ENCODE measurements around the gene NACAD. TPM values are rescaled to one million over a fixed set of nuclear protein-coding genes. Genes with fewer than 3 reads are reported as not detected.

Gene NACAD
- total RNA-seq, 1 experiment from 2014 or later: 1.0 TPM

DNA sequence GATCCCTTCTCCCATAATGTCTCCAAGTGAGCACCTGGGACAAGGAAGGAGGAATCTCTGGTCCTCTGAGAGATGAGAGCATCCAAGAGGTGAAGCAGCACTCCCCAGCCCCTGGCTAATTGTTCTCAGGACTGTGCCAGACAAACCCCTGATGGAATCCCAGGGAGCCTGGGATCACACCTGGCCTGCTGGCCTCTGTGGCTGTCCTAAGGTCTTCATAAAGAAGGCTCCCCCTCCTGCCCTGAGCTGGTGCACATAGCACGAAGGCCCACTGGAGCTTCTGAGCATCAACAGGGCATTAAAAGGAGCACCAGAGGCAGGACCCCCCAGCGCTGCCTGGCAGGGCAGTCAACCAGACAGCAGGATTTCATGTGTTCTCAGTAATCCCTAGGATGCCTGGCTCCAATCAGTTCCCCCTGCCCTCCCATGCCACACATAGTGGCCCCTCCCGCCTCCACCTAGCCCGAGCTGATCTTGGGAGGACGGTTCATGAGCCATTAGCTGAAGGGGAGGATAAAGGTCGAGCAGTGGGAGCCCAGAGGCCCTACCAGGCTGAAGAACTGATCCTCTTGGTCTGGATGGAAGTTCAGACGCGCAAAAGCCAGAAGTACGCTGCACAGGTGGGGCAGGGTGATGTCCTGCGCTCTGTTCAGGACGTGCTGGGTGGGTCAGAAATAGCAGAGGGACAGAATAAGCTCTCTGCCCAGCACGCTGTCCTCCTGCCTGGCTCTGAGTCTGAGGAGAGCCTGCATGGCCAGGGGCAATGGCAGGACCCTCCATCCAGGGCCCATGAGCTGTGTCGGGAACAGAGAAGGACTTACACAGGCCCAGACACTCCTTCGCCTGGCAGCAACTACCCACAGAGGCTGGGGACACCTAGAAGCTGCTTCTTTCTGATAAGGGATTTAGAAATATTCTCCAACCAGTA, 14.3 kb upstream of the NACAD start:
- H3K36me3 ChIP-seq (ENCODE audit: control insufficient read depth, insufficient read depth, low read length): peaks cover 20% of the 10 kb centered on the region
- H3K27me3 Mint-ChIP-seq (ENCODE audit: insufficient read depth, unreplicated experiment): no peaks in the 10 kb centered on the region
- no peak overlapping the region for H3K4me3 ChIP-seq (ENCODE audit: low read depth, low read length)
- H3K27ac Mint-ChIP-seq (ENCODE audit: unreplicated experiment): no peak overlapping the region
- TF ChIP-seq, protein P1, sequence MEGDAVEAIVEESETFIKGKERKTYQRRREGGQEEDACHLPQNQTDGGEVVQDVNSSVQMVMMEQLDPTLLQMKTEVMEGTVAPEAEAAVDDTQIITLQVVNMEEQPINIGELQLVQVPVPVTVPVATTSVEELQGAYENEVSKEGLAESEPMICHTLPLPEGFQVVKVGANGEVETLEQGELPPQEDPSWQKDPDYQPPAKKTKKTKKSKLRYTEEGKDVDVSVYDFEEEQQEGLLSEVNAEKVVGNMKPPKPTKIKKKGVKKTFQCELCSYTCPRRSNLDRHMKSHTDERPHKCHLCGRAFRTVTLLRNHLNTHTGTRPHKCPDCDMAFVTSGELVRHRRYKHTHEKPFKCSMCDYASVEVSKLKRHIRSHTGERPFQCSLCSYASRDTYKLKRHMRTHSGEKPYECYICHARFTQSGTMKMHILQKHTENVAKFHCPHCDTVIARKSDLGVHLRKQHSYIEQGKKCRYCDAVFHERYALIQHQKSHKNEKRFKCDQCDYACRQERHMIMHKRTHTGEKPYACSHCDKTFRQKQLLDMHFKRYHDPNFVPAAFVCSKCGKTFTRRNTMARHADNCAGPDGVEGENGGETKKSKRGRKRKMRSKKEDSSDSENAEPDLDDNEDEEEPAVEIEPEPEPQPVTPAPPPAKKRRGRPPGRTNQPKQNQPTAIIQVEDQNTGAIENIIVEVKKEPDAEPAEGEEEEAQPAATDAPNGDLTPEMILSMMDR (IDR thresholded peaks at IDR 0.05; ENCODE audit: insufficient read depth in 1 of 2, low read depth in 1 of 2, low read length in 1 of 2, severe bottlenecking in 1 of 2, unreplicated experiment in 1 of 2): no peak
- ChIA-PET POLR2A (no interaction called here), CTCF (no interaction called here)
- H3K27me3 ChIP-seq (replicated peaks; ENCODE audit: control insufficient read depth, insufficient read depth, low read length): no peaks in the 10 kb centered on the region
- H3K9me3 Mint-ChIP-seq (ENCODE audit: unreplicated experiment): no peaks in the 10 kb centered on the region
- no peak overlapping the region for H3K4me3 Mint-ChIP-seq (ENCODE audit: unreplicated experiment)
- H3K9me3 ChIP-seq: no peaks in the 10 kb centered on the region
- H3K36me3 Mint-ChIP-seq (ENCODE audit: insufficient read depth, unreplicated experiment): peaks cover 84% of the 10 kb centered on the region
- H3K4me1 Mint-ChIP-seq (ENCODE audit: low read depth, unreplicated experiment): no peaks in the 10 kb centered on the region
- no TSS peak for BruUV-seq (replicated peaks)
- no peak for DNase-seq
- no peaks in the 10 kb centered on the region for H3K4me1 ChIP-seq
- intact Hi-C loops (cut with micrococcal nuclease; ENCODE audit: unreplicated experiment): no loop called here

DNA sequence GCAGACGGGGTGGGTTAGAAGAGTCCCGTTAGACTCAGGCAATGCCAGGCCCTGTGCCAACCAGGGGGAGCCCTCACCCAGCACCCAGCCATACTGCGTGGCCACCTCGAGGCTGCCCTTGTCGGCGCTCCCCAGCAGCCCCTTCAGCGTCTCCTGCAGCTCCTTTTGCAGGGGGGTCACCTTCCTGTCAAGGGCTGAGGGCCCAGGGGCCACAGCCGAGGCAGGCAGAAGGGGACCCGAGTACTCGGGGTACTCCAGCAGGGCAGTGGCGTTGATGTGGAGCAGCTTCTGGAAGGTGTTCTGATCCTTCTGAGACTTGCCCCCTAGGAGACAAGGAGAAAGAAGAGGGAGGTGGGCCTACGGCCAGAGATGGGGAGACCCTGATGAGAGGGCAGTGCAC, 13.0 kb upstream of the NACAD start:
- TF ChIP-seq, protein P1 (IDR thresholded peaks at IDR 0.05; ENCODE audit: insufficient read depth in 1 of 2, low read depth in 1 of 2, low read length in 1 of 2, severe bottlenecking in 1 of 2, unreplicated experiment in 1 of 2): no peak
- Histone ChIP-seq H3K4me3 (ENCODE audit: low read depth, low read length) (no peak overlapping the region), H3K36me3 (ENCODE audit: control insufficient read depth, insufficient read depth, low read length) (peaks cover 19% of the 10 kb centered on the region), H3K9me3 (no peaks in the 10 kb centered on the region), H3K27me3 (replicated peaks; ENCODE audit: control insufficient read depth, insufficient read depth, low read length) (no peaks in the 10 kb centered on the region), H3K4me1 (no peaks in the 10 kb centered on the region)
- intact Hi-C loops (cut with micrococcal nuclease; ENCODE audit: unreplicated experiment): no loop called here
- no TSS peak for BruUV-seq (replicated peaks)
- Mint-ChIP-seq H3K4me3 (ENCODE audit: unreplicated experiment) (no peak overlapping the region), H3K9me3 (ENCODE audit: unreplicated experiment) (no peaks in the 10 kb centered on the region), H3K27ac (ENCODE audit: unreplicated experiment) (no peak overlapping the region), H3K36me3 (ENCODE audit: insufficient read depth, unreplicated experiment) (peaks cover 72% of the 10 kb centered on the region), H3K4me1 (ENCODE audit: low read depth, unreplicated experiment) (no peaks in the 10 kb centered on the region), H3K27me3 (ENCODE audit: insufficient read depth, unreplicated experiment) (no peaks in the 10 kb centered on the region)
- POLR2A ChIA-PET: interaction anchor here (0.7 kb wide), 1 partner anchor 101 kb away, joined by 4 read pairs; the partner anchor contains the start of gene CCM2
- no peak for DNase-seq
- CTCF ChIA-PET: no interaction called here

DNA sequence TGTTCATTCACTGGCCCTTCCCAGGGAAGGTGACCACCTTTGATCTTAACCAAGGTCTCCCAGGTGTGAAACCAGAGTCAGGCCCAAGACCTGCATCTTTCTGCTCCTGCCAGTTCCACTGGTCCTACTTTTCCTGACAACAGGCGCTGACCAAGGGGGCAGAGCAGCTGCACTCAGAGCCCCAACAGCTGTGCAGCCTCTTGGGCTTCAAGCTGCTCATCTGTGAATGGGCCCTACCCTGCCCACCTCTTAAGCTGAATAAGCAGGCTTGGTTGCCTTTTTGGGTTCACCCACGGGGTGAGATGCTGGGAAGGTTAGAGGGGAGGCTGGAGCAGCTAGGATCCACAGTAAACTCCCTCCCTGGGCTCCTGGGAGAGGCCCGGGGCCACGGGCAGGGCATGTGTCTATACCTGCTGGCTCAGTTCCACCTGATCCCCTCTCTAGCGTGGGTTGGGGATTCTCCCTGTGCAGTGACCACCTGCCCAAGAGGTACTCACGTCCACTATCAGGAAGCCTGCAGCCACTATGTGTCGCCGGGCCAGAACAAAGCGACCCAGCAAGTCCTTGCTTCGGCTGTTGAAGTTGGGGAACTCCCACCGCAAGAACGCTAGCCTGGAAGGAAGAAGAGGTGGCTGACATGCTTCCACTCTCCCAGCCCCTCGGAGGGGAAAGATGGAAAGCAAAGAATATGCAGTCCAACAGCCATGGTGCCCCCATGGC, 12.2 kb upstream of the NACAD start:
- Histone ChIP-seq H3K9me3 (no peaks in the 10 kb centered on the region), H3K27me3 (replicated peaks; ENCODE audit: control insufficient read depth, insufficient read depth, low read length) (no peaks in the 10 kb centered on the region), H3K4me1 (no peaks in the 10 kb centered on the region), H3K36me3 (ENCODE audit: control insufficient read depth, insufficient read depth, low read length) (peaks cover 19% of the 10 kb centered on the region), H3K4me3 (ENCODE audit: low read depth, low read length) (no peak overlapping the region)
- ChIA-PET POLR2A (interaction anchor here (0.6 to 0.7 kb wide), 2 partner anchors 10 to 101 kb away, joined by 3 to 4 read pairs; partner anchors contain the start of genes CCM2 and TBRG4), CTCF (no interaction called here)
- Mint-ChIP-seq H3K4me3 (ENCODE audit: unreplicated experiment) (no peak overlapping the region), H3K27ac (ENCODE audit: unreplicated experiment) (no peak overlapping the region), H3K4me1 (ENCODE audit: low read depth, unreplicated experiment) (no peaks in the 10 kb centered on the region), H3K36me3 (ENCODE audit: insufficient read depth, unreplicated experiment) (peaks cover 64% of the 10 kb centered on the region), H3K9me3 (ENCODE audit: unreplicated experiment) (no peaks in the 10 kb centered on the region), H3K27me3 (ENCODE audit: insufficient read depth, unreplicated experiment) (no peaks in the 10 kb centered on the region)
- TF ChIP-seq, protein P1 (IDR thresholded peaks at IDR 0.05; ENCODE audit: insufficient read depth in 1 of 2, low read depth in 1 of 2, low read length in 1 of 2, severe bottlenecking in 1 of 2, unreplicated experiment in 1 of 2): no peak
- intact Hi-C loops (cut with micrococcal nuclease; ENCODE audit: unreplicated experiment): no loop called here
- DNase-seq: no peak
- no TSS peak for BruUV-seq (replicated peaks)
